Measurements from ENCODE around the gene EPC2.
"Not testable (repeated sequence)": the region's sequence is repeated elsewhere in the genome, so short reads cannot be mapped to it uniquely, and the experiment has no call there.

The EPC2 gene

GRCh38 chr2:148642112-148642744 is 2.3 kb upstream of the EPC2 start:
- DNase-seq (ENCODE audit: low read depth in 1 of 2, low spot score in 1 of 2): no peak

- DNase-seq (ENCODE audit: low read depth in 1 of 2, low spot score in 1 of 2): no peak
Measured at GRCh38 chr2:148642891-148643416, 1.6 kb upstream of the EPC2 start.

DNA sequence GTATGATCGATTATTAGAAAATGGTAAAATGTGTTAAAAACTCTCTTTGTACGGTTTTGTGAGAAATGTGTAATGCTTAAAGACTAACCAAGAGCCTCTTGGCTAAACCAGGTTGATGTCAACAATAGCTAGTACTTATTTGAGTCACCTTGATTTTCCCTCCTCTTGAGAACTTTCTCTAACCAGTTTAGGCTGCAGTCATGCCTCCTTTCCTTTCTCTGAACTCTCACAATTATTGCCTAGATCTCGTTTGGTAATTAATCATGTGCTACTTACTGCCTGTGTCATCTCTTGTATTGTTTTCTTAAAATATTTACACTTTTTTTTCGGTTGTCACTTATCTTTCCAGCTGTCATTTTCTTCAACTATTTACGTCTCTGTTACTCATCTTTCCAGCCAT is 1.1 kb upstream of the EPC2 start:
- DNase-seq (ENCODE audit: low read depth in 1 of 2, low spot score in 1 of 2): no peak

- DNase-seq (ENCODE audit: low read depth in 1 of 2, low spot score in 1 of 2): peak; percentile 92 to 96
Measured at GRCh38 chr2:148644883-148645538, 460 bp downstream of the EPC2 start.

- DNase-seq (ENCODE audit: low read depth in 1 of 2, low spot score in 1 of 2): peak; percentile 13 to 61
Measured at GRCh38 chr2:148645539-148646230, 1.1 kb downstream of the EPC2 start.

DNA sequence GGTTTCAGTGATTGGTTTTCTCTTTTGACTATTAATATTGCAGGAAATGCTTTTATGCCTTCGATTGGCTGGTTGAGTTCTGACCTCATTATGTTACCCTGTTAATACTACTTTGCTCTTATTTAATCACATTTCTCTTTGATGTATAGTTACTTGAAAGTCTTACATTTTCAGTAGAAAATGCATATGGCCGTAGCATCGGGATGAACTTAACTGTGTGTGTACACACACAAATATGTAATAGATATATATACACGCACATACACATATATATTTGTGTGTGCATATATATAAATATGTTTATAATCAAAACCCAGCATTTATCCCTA is 1.6 kb downstream of the EPC2 start:
- no peak for DNase-seq (ENCODE audit: low read depth in 1 of 2, low spot score in 1 of 2)

DNA sequence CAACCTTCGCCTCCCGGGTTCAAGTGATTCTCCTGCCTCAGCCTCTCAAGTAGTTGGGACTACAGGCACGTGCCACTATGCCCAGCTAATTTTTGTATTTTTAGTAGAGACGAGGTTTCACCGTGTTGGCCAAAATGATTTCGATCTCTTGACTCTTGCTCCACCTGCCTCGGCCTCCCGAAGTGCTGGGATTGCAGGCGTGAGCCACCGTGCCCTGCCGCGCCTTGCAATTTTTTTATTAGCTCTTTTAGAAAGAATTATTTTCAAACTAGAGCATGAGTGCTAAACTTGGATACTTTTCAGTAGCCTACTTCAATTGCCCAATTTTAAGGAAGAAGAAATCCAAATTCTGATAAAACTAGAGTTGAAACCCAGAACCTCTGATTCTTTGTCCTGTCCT is 3.2 kb downstream of the EPC2 start:
- DNase-seq (ENCODE audit: low read depth in 1 of 2, low spot score in 1 of 2): not testable (repeated sequence)

- no peak for DNase-seq (ENCODE audit: low read depth in 1 of 2, low spot score in 1 of 2)
Measured at GRCh38 chr2:148649936-148650335, 5.4 kb downstream of the EPC2 start.

- no peak for DNase-seq (ENCODE audit: low read depth in 1 of 2, low spot score in 1 of 2)
Measured at GRCh38 chr2:148650881-148651280, 6.3 kb downstream of the EPC2 start.

GRCh38 chr2:148651972-148652371 is 7.4 kb downstream of the EPC2 start:
- DNase-seq (ENCODE audit: low read depth in 1 of 2, low spot score in 1 of 2): no peak

- no peak for DNase-seq (ENCODE audit: low read depth in 1 of 2, low spot score in 1 of 2)
Measured at GRCh38 chr2:148653437-148653836, 8.9 kb downstream of the EPC2 start.

DNA sequence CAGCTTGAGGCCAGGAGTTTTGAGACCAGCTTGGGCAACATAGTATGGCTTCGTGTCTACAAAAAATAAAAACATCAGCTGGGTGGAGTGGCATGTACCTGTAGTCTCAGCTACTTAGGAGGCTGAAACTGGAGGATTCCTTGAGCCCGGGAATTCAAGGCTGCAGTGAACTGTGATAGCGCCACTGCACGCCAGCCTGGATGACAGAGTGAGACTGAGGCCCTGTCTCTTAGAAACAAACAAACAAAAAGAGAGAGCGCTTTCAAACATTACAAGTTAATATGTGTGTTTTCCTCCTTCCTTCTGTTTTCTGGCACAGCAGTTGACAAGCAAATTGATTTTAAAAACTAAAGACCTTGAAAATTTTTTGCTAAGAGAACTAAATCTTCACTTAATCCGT is 9.9 kb downstream of the EPC2 start:
- no peak for DNase-seq (ENCODE audit: low read depth in 1 of 2, low spot score in 1 of 2)

DNA sequence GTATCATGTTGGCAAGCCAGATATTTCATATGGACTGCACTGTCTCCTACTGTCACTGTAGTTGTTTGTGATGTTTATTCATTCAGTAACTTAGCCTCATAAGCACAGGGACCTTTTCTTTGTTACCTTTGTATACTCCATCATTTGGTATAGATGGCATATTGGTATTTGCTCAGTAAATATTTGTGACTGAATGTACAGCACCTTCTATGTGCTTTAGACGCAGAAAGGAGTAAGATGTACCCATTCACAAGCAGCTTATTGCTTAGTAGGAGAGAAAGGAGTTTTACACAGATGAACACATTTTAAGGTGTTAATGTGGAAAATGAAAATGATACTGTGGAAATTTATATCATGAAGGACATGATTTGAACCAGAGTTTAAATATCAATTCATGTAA is 12.0 kb downstream of the EPC2 start:
- DNase-seq (ENCODE audit: low read depth in 1 of 2, low spot score in 1 of 2): no peak

DNA sequence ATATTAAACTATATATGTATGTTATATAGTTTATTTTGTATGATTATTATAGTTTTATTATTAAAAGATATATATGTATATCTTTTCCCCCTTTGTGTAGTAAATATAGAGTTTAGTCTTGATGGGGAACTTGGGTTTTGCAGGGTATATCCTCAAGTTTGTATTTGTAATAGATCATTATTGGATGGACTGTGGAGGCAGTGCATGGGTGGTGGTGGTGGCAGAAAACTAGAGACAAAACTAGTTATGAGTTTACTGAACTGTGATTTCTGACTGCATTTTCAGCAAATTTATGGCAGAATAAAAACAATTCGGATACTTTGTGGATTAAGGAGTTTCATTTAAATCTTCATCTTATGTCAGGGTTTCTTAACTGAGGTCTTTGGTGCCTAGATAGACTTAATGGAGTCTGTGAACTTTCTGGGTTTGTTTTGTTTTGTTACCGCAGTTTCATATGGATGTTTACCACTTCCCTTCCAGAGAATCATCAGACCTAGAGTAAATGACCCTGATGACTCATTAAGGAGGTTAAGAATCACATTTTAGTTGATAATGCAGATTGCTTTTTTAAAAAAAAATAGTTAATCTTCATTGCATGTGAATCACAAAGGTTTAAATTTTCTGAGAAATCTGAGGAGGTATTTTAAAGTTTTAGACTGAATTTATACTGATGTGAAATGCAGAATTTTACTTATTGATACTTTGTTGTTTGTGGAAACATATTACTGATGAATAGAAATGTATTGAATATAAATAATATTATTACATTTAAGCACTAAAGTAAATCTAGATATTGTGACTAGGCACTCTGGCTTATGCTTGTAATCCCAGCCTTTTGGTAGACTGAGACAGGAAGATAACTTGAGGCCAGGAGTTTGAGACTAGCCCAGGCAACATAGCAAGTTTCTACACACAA is 14.5 kb downstream of the EPC2 start:
- no peak for DNase-seq (ENCODE audit: low read depth in 1 of 2, low spot score in 1 of 2)

DNA sequence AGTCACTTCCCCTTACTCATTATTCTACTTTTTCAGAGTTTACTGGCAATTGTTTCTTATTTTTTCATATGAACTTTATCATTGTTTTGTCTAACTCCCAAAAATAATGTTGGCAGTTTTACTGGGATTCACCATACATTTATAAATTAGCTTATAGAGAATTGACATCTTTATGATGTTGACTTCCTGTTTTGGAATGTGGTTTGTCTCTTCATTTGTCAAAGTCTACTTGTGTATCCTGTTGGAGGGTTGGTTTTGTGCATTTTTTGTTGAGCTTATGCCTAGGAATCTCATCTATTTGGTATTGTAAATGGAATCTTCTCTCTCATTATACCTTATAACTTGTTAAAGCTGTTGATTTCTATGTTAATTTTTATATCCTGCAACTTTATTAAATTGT is 16.4 kb downstream of the EPC2 start:
- DNase-seq (ENCODE audit: low read depth in 1 of 2, low spot score in 1 of 2): no peak

- not testable (repeated sequence) for DNase-seq (ENCODE audit: low read depth in 1 of 2, low spot score in 1 of 2)
Measured at GRCh38 chr2:148662332-148662731, 17.8 kb downstream of the EPC2 start.

GRCh38 chr2:148664229-148664628 is 19.7 kb downstream of the EPC2 start:
- DNase-seq (ENCODE audit: low read depth in 1 of 2, low spot score in 1 of 2): no peak

GRCh38 chr2:148666555-148666954 is 22.0 kb downstream of the EPC2 start:
- no peak for DNase-seq (ENCODE audit: low read depth in 1 of 2, low spot score in 1 of 2)

- DNase-seq (ENCODE audit: low read depth in 1 of 2, low spot score in 1 of 2): no peak
Measured at GRCh38 chr2:148667113-148667836, 22.7 kb downstream of the EPC2 start.

GRCh38 chr2:148670773-148671172 is 26.2 kb downstream of the EPC2 start:
- no peak for DNase-seq (ENCODE audit: low read depth in 1 of 2, low spot score in 1 of 2)
